DND-41 (cell line): Measurements from ENCODE around the gene DDC.
A peak's percentile ranks its signal among the peaks of the same experiment; 100 is the strongest.

Experiments used
- ATAC-seq: fragments of 200-7000 bp; cut with Tn5 transposase; 3 replicates; pipeline ENCODE4 v1.9.1; 2021; ENCODE audit warnings: low read depth; ENCODE audit not compliant: insufficient read depth
- DNase-seq: peaks from one replicate; pipeline ENCODE4 v3.0.0-alpha.2; 2020
- H2AFZ ChIP-seq: 2 replicates; pipeline ENCODE4 v1.6.0; 2012; ENCODE audit warnings: low read depth, low read length
- H3K27ac ChIP-seq: 2 replicates; pipeline ENCODE4 v1.5.1; 2012; ENCODE audit warnings: low read length, inconsistent platforms
- H3K27me3 ChIP-seq: fragments of 200-600 bp; sonication (generic); 2 replicates; pipeline ENCODE4 v1.6.0; 2012; ENCODE audit warnings: low read length, mild to moderate bottlenecking, inconsistent platforms; ENCODE audit not compliant: insufficient read depth, poor library complexity
- H3K36me3 ChIP-seq: 2 replicates; pipeline ENCODE4 v1.5.1; 2012; ENCODE audit warnings: low read length, inconsistent platforms; ENCODE audit not compliant: insufficient read depth
- H3K4me1 ChIP-seq: 2 replicates; pipeline ENCODE4 v1.5.1; 2012; ENCODE audit warnings: mild to moderate bottlenecking, low read length; ENCODE audit not compliant: insufficient read depth
- H3K4me2 ChIP-seq: 2 replicates; pipeline ENCODE4 v1.6.0; 2012; ENCODE audit warnings: mild to moderate bottlenecking, moderate library complexity, low read length, inconsistent platforms; ENCODE audit not compliant: insufficient read depth
- H3K4me3 ChIP-seq, 2 experiments: fragments of 200-600 bp in 1 of 2; shearing (Covaris generic) in 1 of 2; 2 replicates each; pipeline ENCODE4 v1.5.1; 2012 to 2016; ENCODE audit warnings: inconsistent platforms in 2 of 2, low read length in 2 of 2, mild to moderate bottlenecking in 2 of 2, low read depth in 1 of 2, moderate library complexity in 1 of 2
- H3K79me2 ChIP-seq: 2 replicates; pipeline ENCODE4 v1.6.0; 2012; ENCODE audit warnings: low read length, inconsistent platforms; ENCODE audit not compliant: insufficient read depth
- H3K9ac ChIP-seq: 2 replicates; pipeline ENCODE4 v1.6.0; 2012; ENCODE audit warnings: low read depth, mild to moderate bottlenecking, inconsistent platforms, low read length, moderate library complexity
- H3K9me3 ChIP-seq: 2 replicates; pipeline ENCODE4 v1.5.1; 2012; ENCODE audit warnings: low read length, moderate library complexity, mild to moderate bottlenecking, inconsistent platforms; ENCODE audit not compliant: insufficient read depth, severe bottlenecking
- H4K20me1 ChIP-seq: 2 replicates; pipeline ENCODE4 v1.6.0; 2012; ENCODE audit warnings: low read length; ENCODE audit not compliant: insufficient read depth
- CTCF ChIP-seq: IDR thresholded peaks from 2 replicates; pipeline ENCODE4 v1.5.1; 2012; ENCODE audit warnings: borderline replicate concordance, low read length, moderate library complexity, mild to moderate bottlenecking; ENCODE audit not compliant: poor library complexity, severe bottlenecking; ENCODE audit errors: extremely low read depth
- EZH2 ChIP-seq: IDR thresholded peaks from 3 replicates; pipeline ENCODE4 v1.6.1; 2012; ENCODE audit warnings: borderline replicate concordance, low read depth, mild to moderate bottlenecking, moderate library complexity, low read length, inconsistent platforms; ENCODE audit not compliant: severe bottlenecking

DDC gene

DNA sequence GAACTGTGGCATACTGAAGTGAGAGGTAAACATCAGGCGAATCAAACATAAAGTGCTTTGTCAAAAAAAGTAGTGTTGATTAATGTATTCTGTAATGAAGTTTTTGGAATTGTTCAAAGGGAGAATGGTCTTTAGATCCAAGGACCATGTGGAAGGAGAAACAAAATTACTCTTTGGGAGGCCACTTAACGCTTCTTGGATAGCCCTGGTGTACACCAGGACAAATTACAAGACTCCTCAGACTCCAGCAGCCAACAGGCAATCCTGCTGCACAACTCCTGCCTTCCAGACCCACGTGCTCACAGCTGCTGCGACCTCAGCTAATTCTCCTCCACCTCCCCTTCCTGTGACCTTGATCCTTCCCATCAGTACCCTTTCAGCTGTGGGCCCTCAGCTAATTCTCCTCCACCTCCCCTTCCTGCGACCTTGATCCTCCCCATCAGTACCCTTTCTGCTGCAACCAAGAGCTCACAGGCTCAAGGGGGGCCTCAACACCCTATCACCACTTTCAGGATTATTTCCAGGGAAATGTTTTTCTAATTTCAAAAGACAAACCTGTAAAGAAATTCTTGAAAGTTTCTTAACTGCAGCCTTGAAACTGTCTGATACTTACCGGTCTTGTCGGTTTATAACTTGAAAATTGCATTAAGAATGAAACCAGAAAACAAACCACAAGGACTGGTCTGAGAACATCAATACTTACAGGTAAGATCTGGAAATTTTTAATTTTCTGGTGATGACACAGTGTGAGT lies 29.7 kb upstream of the DDC start:
- H3K9me3 ChIP-seq = no peaks in the 10 kb centered on the region
- no peak overlapping the region for H2AFZ ChIP-seq
- no peaks in the 10 kb centered on the region for H4K20me1 ChIP-seq
- H3K4me1 ChIP-seq = no peaks in the 10 kb centered on the region
- H3K9ac ChIP-seq = no peak overlapping the region
- no peaks in the 10 kb centered on the region for H3K36me3 ChIP-seq
- no peak overlapping the region for H3K27ac ChIP-seq
- DNase-seq = no peak
- peaks cover 16% of the 10 kb centered on the region for H3K27me3 ChIP-seq
- TF ChIP-seq EZH2 = no peak
- TF ChIP-seq CTCF = no peak
- H3K4me2 ChIP-seq = no peak overlapping the region
- H3K79me2 ChIP-seq = no peaks in the 10 kb centered on the region
- H3K4me3 ChIP-seq = no peak overlapping the region
- no peak; the same call in 2 of the 3 replicates for ATAC-seq

GRCh38 chr7:50594136-50594535 lies 28.9 kb upstream of the DDC start:
- DNase-seq (no peak), ATAC-seq (peak; percentile 63; the same call in 2 of the 3 replicates)
- Histone ChIP-seq H3K9ac (no peak overlapping the region), H4K20me1 (no peaks in the 10 kb centered on the region), H3K36me3 (no peaks in the 10 kb centered on the region), H3K4me3 (no peak overlapping the region), H3K27ac (no peak overlapping the region), H3K9me3 (no peaks in the 10 kb centered on the region), H3K27me3 (peaks cover 16% of the 10 kb centered on the region), H3K4me2 (no peak overlapping the region), H3K4me1 (no peaks in the 10 kb centered on the region), H2AFZ (no peak overlapping the region), H3K79me2 (no peaks in the 10 kb centered on the region)
- TF ChIP-seq CTCF (no peak), EZH2 (no peak)

DNA sequence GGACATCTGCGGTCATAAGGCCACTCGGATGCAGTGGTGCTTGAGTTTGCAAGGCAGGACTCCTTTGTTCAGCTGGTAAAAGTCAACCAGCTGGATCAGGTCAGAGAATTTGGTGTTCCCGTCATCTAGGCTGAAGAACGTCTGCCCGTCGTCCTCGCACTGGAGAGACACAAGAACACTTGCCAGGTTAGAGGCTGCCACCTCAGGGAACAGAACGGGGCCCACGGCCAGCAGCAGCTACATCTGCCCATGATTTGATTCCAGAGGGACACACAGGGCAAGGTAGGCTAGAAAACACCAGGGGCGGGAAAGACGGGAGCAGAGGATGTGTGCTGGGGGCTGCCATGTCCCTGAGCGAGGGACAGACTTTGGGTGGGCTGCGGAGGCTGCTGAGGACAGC lies 27.7 kb upstream of the DDC start:
- Histone ChIP-seq H3K36me3 (no peaks in the 10 kb centered on the region), H4K20me1 (no peaks in the 10 kb centered on the region), H3K9ac (no peak overlapping the region), H3K27me3 (peaks cover 16% of the 10 kb centered on the region), H3K4me1 (no peaks in the 10 kb centered on the region), H3K4me3 (no peak overlapping the region), H3K9me3 (no peaks in the 10 kb centered on the region), H3K27ac (no peak overlapping the region), H3K4me2 (no peak overlapping the region), H2AFZ (no peak overlapping the region), H3K79me2 (no peaks in the 10 kb centered on the region)
- no peak for DNase-seq
- ATAC-seq = no peak
- TF ChIP-seq CTCF = no peak
- no peak for TF ChIP-seq EZH2
